Measurements from ENCODE around the gene FBXL14.

FBXL14 gene

DNA sequence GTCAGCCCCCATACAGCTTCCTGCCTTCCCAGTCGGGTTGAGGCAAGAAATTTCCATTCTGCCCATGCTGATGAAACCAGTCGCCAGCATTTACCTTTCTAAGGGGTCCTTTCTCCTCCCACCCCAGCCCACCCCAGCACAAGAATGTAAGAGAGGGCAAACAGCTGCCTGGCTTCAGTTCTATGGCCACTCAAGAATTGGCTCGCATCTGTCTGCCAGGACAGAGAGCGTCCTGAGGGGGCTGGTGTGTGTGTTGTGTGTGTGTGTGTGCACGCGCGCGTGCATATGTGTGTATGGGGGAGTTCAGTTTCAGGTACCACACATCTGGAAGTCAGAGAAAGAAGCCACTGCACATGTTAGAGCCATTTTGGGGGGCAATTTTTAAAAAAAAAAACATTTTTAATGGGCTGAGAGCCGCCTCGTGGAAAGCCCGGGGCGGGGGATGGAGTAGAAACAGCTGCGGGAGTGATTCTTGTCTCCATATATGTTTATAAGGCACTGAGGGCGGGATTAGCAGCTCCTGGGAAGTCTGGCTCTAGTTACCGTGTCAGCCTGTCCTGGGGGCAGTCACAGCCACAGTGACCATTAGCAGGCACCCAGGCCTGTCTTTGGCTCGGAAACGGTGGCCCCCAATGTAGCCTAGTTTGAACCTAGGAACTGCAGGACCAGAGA, 34.4 kb upstream of the FBXL14 start, which contains the start of gene WNT5B:
WNT5B (plus strand) TSS at position 566 of the 672 bp plus-strand sequence. CDS start 2,124 bp downstream, outside the sequence.
- Histone ChIP-seq H3K27me3 (replicated peaks; ENCODE audit: control insufficient read depth, insufficient read depth, low read length) (no peaks in the 10 kb centered on the region; the same call in 1 of the 2 replicates), H3K4me3 (replicated peaks; ENCODE audit: low read depth, low read length) (peak within 1 kb of the TSS; percentile 37), H3K36me3 (ENCODE audit: control insufficient read depth, insufficient read depth, low read length) (peaks cover 1% of the 10 kb centered on the region; the same call in 1 of the 2 replicates)
- no peak for DNase-seq (ENCODE audit: extremely low read depth, insufficient read length)
- TF ChIP-seq, protein P1, sequence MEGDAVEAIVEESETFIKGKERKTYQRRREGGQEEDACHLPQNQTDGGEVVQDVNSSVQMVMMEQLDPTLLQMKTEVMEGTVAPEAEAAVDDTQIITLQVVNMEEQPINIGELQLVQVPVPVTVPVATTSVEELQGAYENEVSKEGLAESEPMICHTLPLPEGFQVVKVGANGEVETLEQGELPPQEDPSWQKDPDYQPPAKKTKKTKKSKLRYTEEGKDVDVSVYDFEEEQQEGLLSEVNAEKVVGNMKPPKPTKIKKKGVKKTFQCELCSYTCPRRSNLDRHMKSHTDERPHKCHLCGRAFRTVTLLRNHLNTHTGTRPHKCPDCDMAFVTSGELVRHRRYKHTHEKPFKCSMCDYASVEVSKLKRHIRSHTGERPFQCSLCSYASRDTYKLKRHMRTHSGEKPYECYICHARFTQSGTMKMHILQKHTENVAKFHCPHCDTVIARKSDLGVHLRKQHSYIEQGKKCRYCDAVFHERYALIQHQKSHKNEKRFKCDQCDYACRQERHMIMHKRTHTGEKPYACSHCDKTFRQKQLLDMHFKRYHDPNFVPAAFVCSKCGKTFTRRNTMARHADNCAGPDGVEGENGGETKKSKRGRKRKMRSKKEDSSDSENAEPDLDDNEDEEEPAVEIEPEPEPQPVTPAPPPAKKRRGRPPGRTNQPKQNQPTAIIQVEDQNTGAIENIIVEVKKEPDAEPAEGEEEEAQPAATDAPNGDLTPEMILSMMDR (IDR thresholded peaks at IDR 0.05; ENCODE audit: insufficient read depth, low read length, poor library complexity, severe bottlenecking), result no peak

DNA sequence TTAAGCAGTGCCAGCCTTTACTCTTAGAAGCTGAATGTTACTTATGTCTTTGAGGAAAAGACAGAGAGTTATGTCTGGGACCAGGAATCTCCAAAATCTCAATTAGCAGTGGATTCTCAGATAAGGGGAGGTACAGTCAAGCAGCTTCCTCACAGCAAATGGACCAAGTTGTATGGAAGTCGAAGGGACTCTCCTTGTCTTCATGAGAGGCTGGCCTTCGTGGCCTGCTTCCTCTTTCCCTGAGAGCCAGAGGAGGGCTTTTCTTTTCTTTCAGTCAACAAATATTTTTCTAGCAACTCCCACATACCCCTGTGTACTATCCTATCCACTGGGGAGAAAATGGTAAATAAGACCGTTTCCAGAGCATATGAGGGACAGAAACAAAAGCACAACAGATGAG, 28.0 kb upstream of the FBXL14 start:
- no peak for DNase-seq (ENCODE audit: extremely low read depth, insufficient read length)
- no peak overlapping the region for H3K4me3 ChIP-seq (replicated peaks; ENCODE audit: low read depth, low read length)
- TF ChIP-seq, protein P1 (IDR thresholded peaks at IDR 0.05; ENCODE audit: insufficient read depth, low read length, poor library complexity, severe bottlenecking), result no peak

GRCh38 chr12:1620092-1620491, 25.7 kb upstream of the FBXL14 start:
- no peak overlapping the region for H3K4me3 ChIP-seq (replicated peaks; ENCODE audit: low read depth, low read length)
- no peaks in the 10 kb centered on the region for H3K36me3 ChIP-seq (ENCODE audit: control insufficient read depth, insufficient read depth, low read length)
- TF ChIP-seq, protein P1 (IDR thresholded peaks at IDR 0.05; ENCODE audit: insufficient read depth, low read length, poor library complexity, severe bottlenecking), result no peak
- H3K27me3 ChIP-seq (replicated peaks; ENCODE audit: control insufficient read depth, insufficient read depth, low read length), result no peaks in the 10 kb centered on the region
- no peak for DNase-seq (ENCODE audit: extremely low read depth, insufficient read length)

More for the DNA sequence above, 28.0 kb upstream of the FBXL14 start:
- Histone ChIP-seq H3K27me3 (replicated peaks; ENCODE audit: control insufficient read depth, insufficient read depth, low read length) (no peaks in the 10 kb centered on the region), H3K36me3 (ENCODE audit: control insufficient read depth, insufficient read depth, low read length) (no peaks in the 10 kb centered on the region)

- TF ChIP-seq, protein P1 (IDR thresholded peaks at IDR 0.05; ENCODE audit: insufficient read depth, low read length, poor library complexity, severe bottlenecking), result no peak
- H3K27me3 ChIP-seq (replicated peaks; ENCODE audit: control insufficient read depth, insufficient read depth, low read length), result no peaks in the 10 kb centered on the region
- peak; percentile 47 for DNase-seq (ENCODE audit: extremely low read depth, insufficient read length)
- no peak overlapping the region for H3K4me3 ChIP-seq (replicated peaks; ENCODE audit: low read depth, low read length)
- no peaks in the 10 kb centered on the region for H3K36me3 ChIP-seq (ENCODE audit: control insufficient read depth, insufficient read depth, low read length)
These were observed 25.2 kb upstream of the FBXL14 start for GRCh38 chr12:1619587-1619986.

DNA sequence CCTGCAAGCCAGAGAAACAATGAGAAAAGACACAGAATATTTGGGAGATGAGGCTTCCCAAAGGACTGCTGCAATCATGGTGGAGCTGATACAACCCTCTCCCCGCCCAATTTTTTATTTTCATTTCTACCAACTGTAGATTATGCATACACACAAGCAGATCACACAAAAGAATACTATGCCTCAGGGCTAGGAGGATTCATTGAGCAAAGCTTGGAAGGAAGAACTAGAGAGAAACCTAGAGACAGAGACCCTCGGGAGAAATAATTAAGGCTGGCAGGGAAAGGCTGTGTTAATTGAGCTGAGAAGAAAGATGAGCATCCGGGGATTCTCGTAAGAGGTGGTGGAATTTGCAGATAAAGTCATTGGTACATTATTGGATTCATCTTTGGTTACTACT, 24.8 kb upstream of the FBXL14 start:
- TF ChIP-seq, protein P1 (IDR thresholded peaks at IDR 0.05; ENCODE audit: insufficient read depth, low read length, poor library complexity, severe bottlenecking), result no peak
- Histone ChIP-seq H3K4me3 (replicated peaks; ENCODE audit: low read depth, low read length) (no peak overlapping the region), H3K36me3 (ENCODE audit: control insufficient read depth, insufficient read depth, low read length) (no peaks in the 10 kb centered on the region), H3K27me3 (replicated peaks; ENCODE audit: control insufficient read depth, insufficient read depth, low read length) (no peaks in the 10 kb centered on the region)
- no peak for DNase-seq (ENCODE audit: extremely low read depth, insufficient read length)
